Measurements from ENCODE around the gene TMEM150C. TPM values are rescaled to one million over a fixed set of nuclear protein-coding genes. Genes with fewer than 3 reads are reported as not detected.

TMEM150C gene
- total RNA-seq, 2 experiments from 2014 or later, result not detected

DNA sequence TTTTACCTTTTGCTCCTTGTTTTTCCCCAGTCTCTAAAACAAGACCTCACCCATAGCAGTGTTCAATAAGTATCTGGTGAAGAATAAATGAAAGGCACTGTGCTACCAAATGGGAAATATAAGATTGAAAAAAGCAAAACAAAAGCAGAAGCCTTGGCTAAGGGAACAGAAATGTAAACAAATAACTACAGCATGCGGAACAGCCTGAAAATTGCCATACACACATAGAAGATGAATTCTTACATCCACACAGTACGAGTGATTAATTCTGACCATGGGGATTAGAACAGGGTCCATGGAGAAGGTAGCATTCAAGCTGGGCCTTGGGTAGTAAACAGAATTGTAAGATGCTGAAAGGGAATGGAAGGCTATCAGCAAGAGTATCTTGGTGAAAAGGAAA is 40.5 kb downstream of the TMEM150C start:
- Mint-ChIP-seq H3K4me1 (no peaks in the 10 kb centered on the region), H3K9me3 (ENCODE audit: low read depth) (no peaks in the 10 kb centered on the region), H3K4me3 (no peak overlapping the region), H3K36me3 (no peaks in the 10 kb centered on the region), H3K27ac (no peak overlapping the region), H3K27me3 (peaks cover 8% of the 10 kb centered on the region)
- ATAC-seq (no peak), DNase-seq (no peak)
- CTCF ChIA-PET, result no interaction called here

DNA sequence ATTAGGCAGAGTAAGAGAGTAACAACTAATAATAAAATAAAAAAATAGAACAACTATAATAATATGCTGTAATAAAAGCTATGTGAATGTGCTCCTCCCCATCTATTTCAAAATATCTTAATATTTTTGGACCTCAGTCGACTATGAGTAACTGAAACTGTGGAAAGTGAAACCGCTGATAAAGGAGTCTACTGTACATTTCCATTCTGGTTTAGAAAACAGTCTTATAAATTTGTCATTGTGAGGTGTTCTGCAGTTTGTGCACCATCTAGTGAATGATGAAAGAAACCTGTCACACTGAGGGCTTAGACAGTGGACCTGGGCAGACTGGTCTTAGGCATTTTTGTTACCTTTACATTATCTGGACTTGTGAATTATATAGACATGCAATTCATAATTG is 42.0 kb downstream of the TMEM150C start:
- CTCF ChIA-PET, result no interaction called here
- no peak for ATAC-seq
- Mint-ChIP-seq H3K36me3 (no peaks in the 10 kb centered on the region), H3K9me3 (ENCODE audit: low read depth) (no peaks in the 10 kb centered on the region), H3K27me3 (peaks cover 14% of the 10 kb centered on the region), H3K27ac (no peak overlapping the region), H3K4me1 (no peaks in the 10 kb centered on the region), H3K4me3 (no peak overlapping the region)
- DNase-seq, result no peak

DNA sequence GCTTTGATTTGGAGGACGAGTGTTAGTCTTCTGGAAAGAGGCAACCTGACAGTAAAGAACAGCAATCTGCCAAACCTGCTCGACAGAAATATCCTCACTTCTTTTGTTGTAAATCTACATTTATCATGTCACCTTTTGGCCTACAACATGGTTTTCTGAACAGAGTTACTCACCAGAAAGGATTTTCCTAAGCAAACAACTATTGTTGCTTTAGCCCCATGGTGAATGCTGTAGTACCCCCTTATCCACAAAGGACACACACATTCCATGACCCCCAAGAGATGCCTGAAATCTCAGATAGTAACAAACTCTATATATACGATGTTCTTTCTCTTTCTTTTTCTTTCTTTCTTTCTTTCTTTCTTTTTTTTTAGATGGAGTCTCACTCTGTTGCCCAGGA is 42.7 kb downstream of the TMEM150C start:
- Mint-ChIP-seq H3K27ac (no peak overlapping the region), H3K36me3 (no peaks in the 10 kb centered on the region), H3K4me3 (no peak overlapping the region), H3K4me1 (no peaks in the 10 kb centered on the region), H3K9me3 (ENCODE audit: low read depth) (no peaks in the 10 kb centered on the region), H3K27me3 (peaks cover 20% of the 10 kb centered on the region)
- DNase-seq (no peak), ATAC-seq (no peak)
- CTCF ChIA-PET, result no interaction called here

DNA sequence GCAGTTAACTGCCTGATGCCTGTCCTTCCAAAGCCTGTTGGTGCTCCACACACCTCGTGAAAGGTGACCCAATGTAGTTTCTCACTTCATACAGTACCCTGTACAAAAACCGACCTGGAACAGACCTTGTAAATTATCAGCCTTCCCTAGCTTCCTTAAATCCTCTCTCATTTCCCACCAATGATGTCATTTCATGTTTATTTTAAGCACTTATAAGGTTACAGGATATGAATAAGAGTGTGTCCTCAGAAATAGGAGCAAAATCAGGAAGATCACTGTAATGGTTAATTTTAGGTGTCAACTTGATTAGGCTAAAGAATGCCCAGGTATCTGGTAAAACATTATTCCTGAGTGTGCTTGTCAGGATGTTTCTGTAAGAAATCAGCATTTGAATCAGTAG is 44.7 kb downstream of the TMEM150C start:
- peaks cover 27% of the 10 kb centered on the region for H3K27me3 Mint-ChIP-seq
- DNase-seq (no peak), ATAC-seq (no peak)
- H3K4me3 Mint-ChIP-seq, result no peak overlapping the region
- H3K9me3 Mint-ChIP-seq (ENCODE audit: low read depth), result no peaks in the 10 kb centered on the region
- H3K36me3 Mint-ChIP-seq, result no peaks in the 10 kb centered on the region
- no peaks in the 10 kb centered on the region for H3K4me1 Mint-ChIP-seq
- H3K27ac Mint-ChIP-seq, result no peak overlapping the region
- CTCF ChIA-PET, result no interaction called here

DNA sequence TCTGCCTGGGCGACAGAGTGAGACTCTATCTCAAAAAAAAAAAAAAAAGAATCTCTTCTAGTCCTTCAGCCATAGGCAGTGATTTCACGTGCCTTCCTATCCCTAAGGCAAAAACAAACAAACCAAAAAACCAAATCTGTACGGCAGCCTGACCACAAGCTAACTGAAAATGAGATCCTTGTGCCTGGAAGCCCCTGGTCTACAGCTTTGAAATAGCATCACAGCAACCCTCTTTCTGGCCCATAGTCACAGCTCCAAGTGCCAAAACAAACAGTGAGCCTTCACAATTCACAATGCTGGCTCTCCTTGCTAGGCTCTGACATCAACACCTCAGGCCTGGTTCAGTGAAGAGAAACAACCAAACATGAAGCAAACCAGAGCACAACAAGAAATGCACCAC is 46.1 kb downstream of the TMEM150C start:
- Mint-ChIP-seq H3K4me1 (no peaks in the 10 kb centered on the region), H3K4me3 (no peak overlapping the region), H3K9me3 (ENCODE audit: low read depth) (no peaks in the 10 kb centered on the region), H3K27ac (no peak overlapping the region), H3K36me3 (no peaks in the 10 kb centered on the region), H3K27me3 (peaks cover 26% of the 10 kb centered on the region)
- CTCF ChIA-PET, result no interaction called here
- ATAC-seq, result no peak
- DNase-seq, result no peak

DNA sequence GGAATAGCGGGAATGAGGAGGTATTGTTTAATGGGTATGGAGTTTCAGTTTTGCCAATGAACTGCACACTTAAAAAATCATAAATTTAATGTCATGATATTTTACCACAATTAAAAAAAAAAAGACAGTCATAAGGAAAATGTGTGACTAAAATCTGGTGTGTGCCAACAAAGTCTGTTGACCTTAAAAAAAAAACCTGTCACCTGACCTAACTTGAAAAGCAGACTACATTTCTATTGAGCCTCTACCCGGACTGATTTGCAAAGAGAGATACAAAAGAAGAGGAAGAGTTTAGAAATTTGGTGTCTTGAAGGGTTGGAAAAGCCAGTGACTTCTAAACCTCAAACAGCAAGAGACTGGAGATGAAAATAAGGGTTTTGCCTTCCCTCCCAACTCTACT is 48.4 kb downstream of the TMEM150C start:
- Mint-ChIP-seq H3K36me3 (no peaks in the 10 kb centered on the region), H3K4me3 (no peak overlapping the region), H3K27ac (no peak overlapping the region), H3K4me1 (no peaks in the 10 kb centered on the region), H3K27me3 (peaks cover 26% of the 10 kb centered on the region), H3K9me3 (ENCODE audit: low read depth) (no peaks in the 10 kb centered on the region)
- DNase-seq (no peak), ATAC-seq (no peak)
- CTCF ChIA-PET, result no interaction called here

DNA sequence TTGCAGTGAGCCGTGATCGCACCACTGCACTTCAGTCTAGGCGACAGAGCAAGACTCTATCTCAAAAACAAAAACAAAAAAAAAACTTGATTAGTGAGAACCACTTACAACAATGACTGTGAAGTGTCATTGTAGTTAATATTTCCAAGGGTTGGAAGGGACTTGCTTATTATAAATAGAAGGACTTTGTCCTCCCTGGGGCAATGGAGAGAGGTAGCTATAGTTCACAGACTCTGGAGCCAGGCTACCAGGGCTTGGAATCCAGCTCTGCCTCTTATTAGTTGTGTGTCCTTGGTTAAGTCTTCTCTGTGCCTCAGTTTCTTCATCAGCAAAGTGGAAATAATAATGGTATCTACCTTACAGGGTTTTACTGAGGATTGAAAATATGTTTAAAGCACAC is 51.6 kb downstream of the TMEM150C start:
- no peak overlapping the region for H3K4me3 Mint-ChIP-seq
- no peak for DNase-seq
- no peaks in the 10 kb centered on the region for H3K9me3 Mint-ChIP-seq (ENCODE audit: low read depth)
- H3K27me3 Mint-ChIP-seq, result peaks cover 21% of the 10 kb centered on the region
- H3K36me3 Mint-ChIP-seq, result no peaks in the 10 kb centered on the region
- H3K27ac Mint-ChIP-seq, result no peak overlapping the region
- CTCF ChIA-PET, result no interaction called here
- no peaks in the 10 kb centered on the region for H3K4me1 Mint-ChIP-seq
- no peak for ATAC-seq

DNA sequence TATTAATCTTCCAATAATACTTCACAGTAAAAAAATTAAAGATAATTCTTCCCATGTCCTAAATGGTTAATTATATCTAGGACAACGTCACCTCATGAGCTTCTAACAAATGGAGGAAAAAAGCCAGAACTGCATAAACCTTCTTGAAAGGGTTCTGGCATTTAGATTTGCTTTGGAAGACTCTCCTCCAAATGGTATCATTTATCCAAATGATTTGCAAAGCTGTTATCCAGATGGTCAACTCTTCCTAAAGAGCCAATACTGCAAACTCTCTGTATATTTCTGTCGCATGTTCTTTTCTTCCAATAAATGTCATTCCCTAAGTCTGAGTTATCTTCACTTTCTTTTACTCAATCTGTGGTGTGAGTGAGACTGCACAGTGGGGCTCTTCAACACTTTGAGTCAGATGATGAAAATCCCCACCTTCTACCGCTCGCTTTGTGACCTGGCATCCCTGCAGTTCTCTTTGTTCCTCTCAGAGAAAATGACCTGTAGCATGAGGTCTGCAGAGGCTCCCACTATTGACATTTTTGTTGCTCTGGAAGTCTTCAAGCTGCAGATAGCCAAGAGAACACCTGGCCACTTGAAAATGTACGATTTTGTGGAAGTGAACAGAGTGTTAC is 52.9 kb downstream of the TMEM150C start:
- DNase-seq (no peak), ATAC-seq (no peak)
- Mint-ChIP-seq H3K9me3 (ENCODE audit: low read depth) (no peaks in the 10 kb centered on the region), H3K27ac (no peak overlapping the region), H3K4me1 (no peaks in the 10 kb centered on the region), H3K4me3 (no peak overlapping the region), H3K27me3 (peaks cover 15% of the 10 kb centered on the region), H3K36me3 (no peaks in the 10 kb centered on the region)
- CTCF ChIA-PET, result no interaction called here

DNA sequence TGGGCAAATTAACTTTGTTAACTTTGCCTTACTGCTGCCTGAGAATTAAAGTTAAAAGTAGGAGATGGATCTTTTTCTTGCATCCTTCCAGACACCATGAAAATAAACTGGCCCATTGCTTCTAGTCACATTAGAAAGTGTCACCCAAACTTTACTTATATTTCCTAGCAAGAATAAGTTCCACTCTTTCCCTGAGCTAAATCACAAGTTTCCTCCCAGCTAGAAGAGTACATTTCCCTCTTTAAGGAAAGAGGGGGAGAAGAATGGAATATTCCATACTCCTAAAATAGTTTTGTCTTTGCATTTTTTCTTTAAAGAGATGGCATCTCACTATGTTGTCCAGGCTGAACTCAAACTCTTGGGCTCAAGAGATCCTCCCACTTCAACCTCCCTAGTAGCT is 53.8 kb downstream of the TMEM150C start:
- CTCF ChIA-PET, result no interaction called here
- DNase-seq, result no peak
- H3K36me3 Mint-ChIP-seq, result peaks cover 1% of the 10 kb centered on the region
- no peaks in the 10 kb centered on the region for H3K9me3 Mint-ChIP-seq (ENCODE audit: low read depth)
- peaks cover 10% of the 10 kb centered on the region for H3K27me3 Mint-ChIP-seq
- no peak overlapping the region for H3K27ac Mint-ChIP-seq
- H3K4me3 Mint-ChIP-seq, result no peak overlapping the region
- no peaks in the 10 kb centered on the region for H3K4me1 Mint-ChIP-seq
- ATAC-seq, result no peak

DNA sequence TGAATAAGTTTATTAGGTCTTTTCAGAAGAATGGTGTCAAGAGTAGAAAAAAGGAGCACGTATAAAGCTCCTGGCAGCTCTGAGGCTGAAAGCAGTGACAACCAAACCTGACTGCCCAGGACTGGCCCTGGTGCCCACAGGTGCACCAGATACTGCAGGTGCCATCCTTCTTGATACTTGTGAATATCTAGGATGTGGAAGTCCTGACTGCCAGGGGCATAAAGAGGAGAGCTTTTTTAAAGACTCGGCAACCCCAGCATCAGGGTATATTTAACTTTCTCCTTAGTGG is 60.7 kb downstream of the TMEM150C start:
- ATAC-seq (no peak), DNase-seq (no peak)
- no peak overlapping the region for H3K4me3 Mint-ChIP-seq
- no peak overlapping the region for H3K27ac Mint-ChIP-seq
- CTCF ChIA-PET, result no interaction called here
- H3K4me1 Mint-ChIP-seq, result no peaks in the 10 kb centered on the region
- no peaks in the 10 kb centered on the region for H3K9me3 Mint-ChIP-seq (ENCODE audit: low read depth)
- H3K36me3 Mint-ChIP-seq, result peaks cover 1% of the 10 kb centered on the region
- H3K27me3 Mint-ChIP-seq, result no peaks in the 10 kb centered on the region

DNA sequence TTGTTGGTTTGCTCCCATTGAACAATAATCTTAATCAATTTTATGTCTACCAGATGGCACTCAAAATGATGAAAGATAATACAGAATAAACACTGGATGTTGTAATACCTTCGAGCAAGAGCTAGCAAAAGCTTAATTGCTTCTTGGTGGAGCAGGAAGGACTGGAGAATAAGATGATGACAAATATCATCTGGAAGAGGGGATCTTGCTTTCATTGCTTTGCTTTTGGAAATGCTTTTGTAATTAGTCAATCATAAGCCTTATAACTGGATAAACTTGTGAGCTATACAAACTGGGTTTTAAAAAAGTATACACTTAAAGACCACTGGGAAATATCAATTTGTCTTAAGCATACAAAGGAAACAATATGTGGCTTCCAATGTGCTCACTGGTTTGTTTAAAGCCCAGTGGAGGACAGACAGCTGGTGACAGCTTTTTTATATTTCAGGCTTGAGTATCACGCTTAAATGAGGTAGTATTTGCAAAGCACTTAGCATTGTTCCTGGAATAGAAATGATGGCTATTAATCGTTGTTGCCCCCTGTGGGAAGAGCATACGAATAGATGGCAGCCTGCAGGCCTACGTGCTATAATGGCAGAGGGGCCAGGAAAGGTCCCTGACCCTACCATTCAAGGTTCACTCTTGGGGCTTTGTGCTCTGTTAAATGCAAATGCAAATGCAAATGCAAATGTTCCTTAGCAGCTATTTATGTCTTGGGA is 61.2 kb downstream of the TMEM150C start:
- peaks cover 1% of the 10 kb centered on the region for H3K36me3 Mint-ChIP-seq
- DNase-seq, result no peak
- no peaks in the 10 kb centered on the region for H3K9me3 Mint-ChIP-seq (ENCODE audit: low read depth)
- no peak for ATAC-seq
- H3K4me3 Mint-ChIP-seq, result no peak overlapping the region
- H3K27ac Mint-ChIP-seq, result no peak overlapping the region
- no peaks in the 10 kb centered on the region for H3K4me1 Mint-ChIP-seq
- H3K27me3 Mint-ChIP-seq, result no peaks in the 10 kb centered on the region
- CTCF ChIA-PET, result no interaction called here

DNA sequence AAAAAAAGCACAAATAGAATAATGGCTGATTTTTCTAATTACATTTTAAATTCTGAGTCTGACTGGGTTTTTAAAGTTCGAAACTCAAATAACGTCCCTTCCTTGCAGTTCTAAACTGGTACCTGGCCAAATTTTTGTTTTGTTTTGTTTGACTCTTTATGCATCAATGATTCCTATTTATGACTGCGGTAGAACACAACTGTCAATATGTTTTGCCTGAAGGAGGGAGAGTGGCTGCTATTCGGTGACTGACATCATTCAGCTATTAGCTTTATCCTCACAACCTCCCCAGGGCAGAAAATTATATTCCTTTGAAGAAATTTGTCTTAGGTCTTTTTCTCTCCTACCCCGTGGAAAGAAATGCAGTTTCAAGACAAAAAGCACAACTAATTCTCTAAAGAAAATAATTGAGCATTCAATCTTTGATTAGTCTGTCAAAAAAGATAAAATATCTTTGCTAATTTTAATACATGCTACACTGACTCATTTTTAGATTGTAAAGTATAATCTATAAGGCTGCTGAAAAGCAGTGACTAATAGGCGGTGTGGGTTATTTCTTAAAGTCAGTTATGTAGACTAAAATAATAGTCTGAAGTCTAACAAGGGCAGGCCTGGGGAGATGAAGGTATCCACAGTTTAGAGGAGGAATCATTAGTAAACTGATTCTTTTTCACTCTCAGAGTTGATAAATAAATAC is 61.9 kb downstream of the TMEM150C start:
- CTCF ChIA-PET, result no interaction called here
- no peak for DNase-seq
- Mint-ChIP-seq H3K9me3 (ENCODE audit: low read depth) (no peaks in the 10 kb centered on the region), H3K36me3 (peaks cover 1% of the 10 kb centered on the region), H3K4me3 (no peak overlapping the region), H3K4me1 (no peaks in the 10 kb centered on the region), H3K27ac (no peak overlapping the region), H3K27me3 (no peaks in the 10 kb centered on the region)
- ATAC-seq, result no peak

DNA sequence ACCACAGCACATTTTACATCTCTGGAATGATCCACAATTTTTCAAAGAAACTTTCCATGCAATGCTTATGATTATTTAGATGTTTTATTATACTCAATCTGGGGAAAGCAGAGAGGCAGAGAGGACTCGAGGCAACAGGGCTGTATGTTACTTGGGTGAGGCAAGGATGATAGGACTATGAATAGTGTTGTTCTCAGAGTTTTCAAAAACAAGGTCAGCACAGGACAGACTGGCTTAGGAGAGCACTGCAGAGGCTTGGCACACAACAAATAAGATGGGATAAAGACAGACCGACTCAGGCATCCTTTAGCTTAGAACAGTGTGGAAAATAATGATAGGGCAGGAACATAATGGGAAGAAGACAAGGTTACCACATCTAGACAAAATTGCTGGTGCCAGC is 65.4 kb downstream of the TMEM150C start:
- CTCF ChIA-PET, result no interaction called here
- Mint-ChIP-seq H3K36me3 (no peaks in the 10 kb centered on the region), H3K27me3 (no peaks in the 10 kb centered on the region), H3K27ac (no peak overlapping the region), H3K4me3 (no peak overlapping the region), H3K4me1 (no peaks in the 10 kb centered on the region), H3K9me3 (ENCODE audit: low read depth) (no peaks in the 10 kb centered on the region)
- no peak for DNase-seq
- no peak for ATAC-seq

DNA sequence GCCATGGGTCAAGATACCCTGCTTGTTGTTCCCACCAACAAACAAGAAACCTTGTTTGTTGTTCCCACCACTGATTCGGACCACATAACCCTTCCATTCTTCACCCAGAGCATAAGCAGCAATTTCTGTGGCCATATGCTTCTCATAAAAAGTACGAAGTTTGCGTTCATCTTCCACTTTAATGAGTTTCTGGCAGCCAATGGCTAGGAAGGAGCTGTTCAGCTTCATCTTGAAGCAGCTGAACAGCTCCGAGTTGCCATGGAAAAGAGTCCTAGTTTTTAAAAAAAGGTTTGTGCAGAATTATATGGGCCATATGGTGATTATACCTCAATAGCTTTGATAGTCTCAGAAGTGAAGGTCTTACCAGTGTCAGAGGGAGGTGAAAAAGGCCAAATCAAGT is 66.1 kb downstream of the TMEM150C start:
- Mint-ChIP-seq H3K9me3 (ENCODE audit: low read depth) (no peaks in the 10 kb centered on the region), H3K4me1 (no peaks in the 10 kb centered on the region), H3K4me3 (no peak overlapping the region), H3K27me3 (no peaks in the 10 kb centered on the region), H3K36me3 (no peaks in the 10 kb centered on the region), H3K27ac (no peak overlapping the region)
- CTCF ChIA-PET, result interaction anchor here (1.3 kb wide), 1 partner anchor 10 kb away, joined by 3 read pairs; no protein-coding TSS in a partner anchor
- DNase-seq, result no peak
- no peak for ATAC-seq

Data from activated CD8-positive, alpha-beta memory T cell treated with anti-CD3 and anti-CD28 coated beads, Interleukin-2, amount 10 ng/mL, durations not matched to agents 7 days and 5 days (primary cell).